ENCODE data around the gene NKX2-1.

Gene NKX2-1

DNA sequence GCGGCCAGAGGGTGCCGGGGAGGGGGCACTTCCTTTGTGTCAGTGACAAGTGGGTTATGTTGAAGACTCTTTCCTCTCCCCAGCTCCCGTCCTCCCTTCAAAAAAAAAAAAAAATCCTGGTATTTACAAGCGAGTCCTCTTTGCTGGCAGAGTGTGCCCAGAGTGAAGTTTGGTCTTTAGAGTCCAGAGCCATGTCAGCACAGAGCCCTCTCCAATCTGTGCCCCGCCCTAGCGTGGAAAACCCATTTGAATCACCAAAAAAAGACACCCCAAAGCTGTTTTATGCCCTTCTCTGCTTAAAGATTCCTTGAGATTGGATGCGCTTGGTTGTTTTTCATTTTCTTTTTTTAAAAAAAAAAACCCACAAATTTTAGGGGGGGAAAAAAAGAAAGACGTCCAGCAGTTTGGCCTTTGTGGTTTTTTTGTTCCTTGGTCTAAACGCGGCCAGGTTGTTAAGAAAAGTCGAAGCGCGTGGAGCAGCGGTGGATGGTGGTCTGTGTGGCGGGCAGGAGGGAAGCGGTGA, 3.3 kb downstream of the NKX2-1 start:
- H3K36me3 ChIP-seq (ENCODE audit: control insufficient read depth in 2 of 2, insufficient read depth in 1 of 2, low read length in 2 of 2): peaks cover 0 to 3% of the 10 kb centered on the region in 2 experiments; a peak in 1 of 3 replicates
- no peak overlapping the region for H3K4me3 ChIP-seq (ENCODE audit: low read depth, low read length)
- POLR2A ChIA-PET: no interaction called here
- TF ChIP-seq, protein P1, sequence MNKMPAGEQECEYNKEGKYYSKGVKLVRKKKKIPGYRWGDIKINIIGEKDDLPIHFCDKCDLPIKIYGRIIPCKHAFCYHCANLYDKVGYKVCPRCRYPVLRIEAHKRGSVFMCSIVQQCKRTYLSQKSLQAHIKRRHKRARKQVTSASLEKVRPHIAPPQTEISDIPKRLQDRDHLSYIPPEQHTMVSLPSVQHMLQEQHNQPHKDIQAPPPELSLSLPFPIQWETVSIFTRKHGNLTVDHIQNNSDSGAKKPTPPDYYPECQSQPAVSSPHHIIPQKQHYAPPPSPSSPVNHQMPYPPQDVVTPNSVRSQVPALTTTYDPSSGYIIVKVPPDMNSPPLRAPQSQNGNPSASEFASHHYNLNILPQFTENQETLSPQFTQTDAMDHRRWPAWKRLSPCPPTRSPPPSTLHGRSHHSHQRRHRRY (tag by site-specific recombination; IDR thresholded peaks at IDR 0.05): no peak
- no peak for TF ChIP-seq ZNF610 (tag by site-specific recombination; IDR thresholded peaks at IDR 0.05; ENCODE audit: borderline replicate concordance)
- no peak for TF ChIP-seq ZNF112 (tag by site-specific recombination; IDR thresholded peaks at IDR 0.05)
- no peak for TF ChIP-seq ZNF211 (tag by site-specific recombination; IDR thresholded peaks at IDR 0.05; ENCODE audit: low read depth)
- TF ChIP-seq ZNF350 (tag by site-specific recombination; IDR thresholded peaks at IDR 0.05): no peak
- no peak for TF ChIP-seq ZNF501 (tag by site-specific recombination; IDR thresholded peaks at IDR 0.05)
- TF ChIP-seq ZFHX2 (tag by site-specific recombination; conservative IDR thresholded peaks at IDR 0.05): no peak
- H3K4me1 ChIP-seq (ENCODE audit: control insufficient read depth, insufficient read depth, low read length): no peaks in the 10 kb centered on the region
- no peaks in the 10 kb centered on the region for H3K9me3 ChIP-seq (ENCODE audit: control insufficient read depth, insufficient read depth, low read depth, low read length)
- H3K27ac ChIP-seq (ENCODE audit: extremely low read depth, low read depth, low read length): no peak overlapping the region
- CTCF ChIA-PET: interaction anchor here (0.6 to 1.1 kb wide), 4 partner anchors 9 to 633 kb away, joined by 3 to 8 read pairs (median 3); no protein-coding TSS in a partner anchor

DNA sequence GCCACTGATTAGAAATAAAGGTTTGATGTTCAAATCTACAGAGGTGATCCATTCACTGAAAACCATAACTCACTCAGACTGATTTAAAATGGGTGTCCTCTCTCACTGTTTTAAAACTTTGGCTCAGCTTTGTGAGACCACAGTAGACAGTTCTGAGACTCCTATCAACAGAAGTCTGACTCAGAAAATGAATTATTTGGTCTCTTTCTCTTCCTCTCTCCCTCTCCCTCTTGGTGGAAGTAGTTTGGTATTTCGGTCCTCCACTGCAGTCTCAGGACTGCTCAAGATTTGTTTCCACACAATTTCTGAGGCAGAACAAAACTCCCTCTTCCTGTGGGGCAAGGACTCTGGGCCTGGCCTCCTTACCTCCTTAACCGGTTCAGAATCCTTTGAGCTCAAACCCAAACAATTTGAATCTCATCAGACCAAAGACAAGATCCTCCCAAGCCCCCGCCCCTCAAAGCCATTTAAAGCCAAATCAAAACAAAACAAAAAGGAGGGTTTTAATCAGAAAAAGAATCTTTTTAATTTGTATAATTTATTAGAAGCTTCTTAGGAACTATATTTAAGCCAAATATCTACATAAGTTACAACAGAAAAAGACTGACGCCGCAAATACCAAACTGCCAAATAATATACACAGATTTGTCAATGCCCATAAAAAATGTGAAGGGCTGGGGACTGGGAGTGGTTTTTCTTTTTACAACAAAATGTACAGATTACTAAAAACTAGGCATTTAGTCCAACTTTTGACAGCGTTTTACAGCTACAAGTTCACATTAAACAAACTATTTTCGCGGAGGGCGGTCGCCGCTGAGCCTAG, 3.9 kb downstream of the NKX2-1 start:
- Histone ChIP-seq H3K4me3 (ENCODE audit: low read depth, low read length) (no peak overlapping the region), H3K4me1 (ENCODE audit: control insufficient read depth, insufficient read depth, low read length) (no peaks in the 10 kb centered on the region), H3K36me3 (ENCODE audit: control insufficient read depth in 2 of 2, insufficient read depth in 1 of 2, low read length in 2 of 2) (peaks cover 0 to 3% of the 10 kb centered on the region in 2 experiments; a peak in 1 of 3 replicates), H3K9me3 (ENCODE audit: control insufficient read depth, insufficient read depth, low read depth, low read length) (no peaks in the 10 kb centered on the region), H3K27ac (ENCODE audit: extremely low read depth, low read depth, low read length) (no peak overlapping the region)
- POLR2A ChIA-PET: no interaction called here
- CTCF ChIA-PET: interaction anchor here (0.6 to 1.1 kb wide), 4 partner anchors 9 to 634 kb away, joined by 3 to 8 read pairs (median 3); no protein-coding TSS in a partner anchor
- TF ChIP-seq ZNF239 (tag by site-specific recombination; IDR thresholded peaks at IDR 0.05): no peak

- Histone ChIP-seq H3K36me3 (ENCODE audit: control insufficient read depth in 2 of 2, insufficient read depth in 1 of 2, low read length in 2 of 2) (peaks cover 0 to 3% of the 10 kb centered on the region in 2 experiments; a peak in 1 of 3 replicates), H3K4me3 (ENCODE audit: low read depth, low read length) (no peak overlapping the region), H3K9me3 (ENCODE audit: control insufficient read depth, insufficient read depth, low read depth, low read length) (no peaks in the 10 kb centered on the region), H3K27ac (ENCODE audit: extremely low read depth, low read depth, low read length) (no peak overlapping the region), H3K4me1 (ENCODE audit: control insufficient read depth, insufficient read depth, low read length) (no peaks in the 10 kb centered on the region)
- ChIA-PET CTCF (interaction anchor here (0.5 kb wide), 2 partner anchors 39 to 141 kb away, joined by 3 read pairs; no protein-coding TSS in a partner anchor), POLR2A (no interaction called here)
- TF ChIP-seq HOXC10 (CRISPR knock-in tag; IDR thresholded peaks at IDR 0.05): no peak
- no peak for TF ChIP-seq ZNF624 (tag by site-specific recombination; IDR thresholded peaks at IDR 0.05)
- no peak for TF ChIP-seq ZNF37A (tag by site-specific recombination; IDR thresholded peaks at IDR 0.05)
- no peak for TF ChIP-seq HIC1 (tag by site-specific recombination; IDR thresholded peaks at IDR 0.05)
- TF ChIP-seq ZNF514 (tag by site-specific recombination; IDR thresholded peaks at IDR 0.05): no peak
- TF ChIP-seq MEIS1 (CRISPR knock-in tag; IDR thresholded peaks at IDR 0.05; ENCODE audit: borderline replicate concordance): no peak
These were observed 4.9 kb downstream of the NKX2-1 start for GRCh38 chr14:36515105-36515593.
